Measurements from ENCODE around the gene NACAD.

The NACAD gene

GRCh38 chr7:45060295-45060694 is 28.5 kb downstream of the NACAD start:
- DNase-seq (ENCODE audit: low read depth in 1 of 2, low spot score in 1 of 2), result no peak
- Histone ChIP-seq H3K4me3 (replicated peaks; ENCODE audit: insufficient read depth, low read length) (no peak overlapping the region), H3K27ac (replicated peaks) (no peak overlapping the region), H3K27me3 (ENCODE audit: insufficient read depth, poor library complexity, severe bottlenecking) (no peaks in the 10 kb centered on the region)
- TF ChIP-seq CTCF (IDR thresholded peaks at IDR 0.05; ENCODE audit: insufficient read depth, low read length), result no peak
- no peak for TF ChIP-seq SPI1 (IDR thresholded peaks at IDR 0.05; ENCODE audit: borderline replicate concordance, low read depth)
- no peak for TF ChIP-seq POLR2AphosphoS5 (IDR thresholded peaks at IDR 0.05; ENCODE audit: low read depth)
- no peak for TF ChIP-seq GABPA (IDR thresholded peaks at IDR 0.05; ENCODE audit: low read depth)
- no peak for TF ChIP-seq REST (IDR thresholded peaks at IDR 0.05; ENCODE audit: insufficient replicate concordance, low read depth)

- TF ChIP-seq POLR2AphosphoS5 (IDR thresholded peaks at IDR 0.05; ENCODE audit: low read depth), result no peak
- no peak for TF ChIP-seq GABPA (IDR thresholded peaks at IDR 0.05; ENCODE audit: low read depth)
- no peak for TF ChIP-seq CTCF (IDR thresholded peaks at IDR 0.05; ENCODE audit: insufficient read depth, low read length)
- H3K27ac ChIP-seq (replicated peaks), result no peak overlapping the region
- DNase-seq (ENCODE audit: low read depth in 1 of 2, low spot score in 1 of 2), result no peak
Measured at GRCh38 chr7:45057878-45058277, 30.9 kb downstream of the NACAD start.

GRCh38 chr7:45055594-45056219 is 33.1 kb downstream of the NACAD start:
- no peak for DNase-seq (ENCODE audit: low read depth in 1 of 2, low spot score in 1 of 2)
- H3K27me3 ChIP-seq (ENCODE audit: insufficient read depth, poor library complexity, severe bottlenecking), result no peaks in the 10 kb centered on the region

More at GRCh38 chr7:45057878-45058277, 30.9 kb downstream of the NACAD start:
- no peaks in the 10 kb centered on the region for H3K27me3 ChIP-seq (ENCODE audit: insufficient read depth, poor library complexity, severe bottlenecking)
- H3K4me3 ChIP-seq (replicated peaks; ENCODE audit: insufficient read depth, low read length), result no peak overlapping the region

More at GRCh38 chr7:45055594-45056219, 33.1 kb downstream of the NACAD start:
- Histone ChIP-seq H3K27ac (replicated peaks) (no peak overlapping the region), H3K4me3 (replicated peaks; ENCODE audit: insufficient read depth, low read length) (no peak overlapping the region)
- TF ChIP-seq CTCF (IDR thresholded peaks at IDR 0.05; ENCODE audit: insufficient read depth, low read length) (no peak), SPI1 (IDR thresholded peaks at IDR 0.05; ENCODE audit: borderline replicate concordance, low read depth) (no peak), REST (IDR thresholded peaks at IDR 0.05; ENCODE audit: insufficient replicate concordance, low read depth) (no peak), GABPA (IDR thresholded peaks at IDR 0.05; ENCODE audit: low read depth) (no peak), POLR2AphosphoS5 (IDR thresholded peaks at IDR 0.05; ENCODE audit: low read depth) (no peak)
